ENCODE results near the gene FCGBP.

FCGBP gene

DNA sequence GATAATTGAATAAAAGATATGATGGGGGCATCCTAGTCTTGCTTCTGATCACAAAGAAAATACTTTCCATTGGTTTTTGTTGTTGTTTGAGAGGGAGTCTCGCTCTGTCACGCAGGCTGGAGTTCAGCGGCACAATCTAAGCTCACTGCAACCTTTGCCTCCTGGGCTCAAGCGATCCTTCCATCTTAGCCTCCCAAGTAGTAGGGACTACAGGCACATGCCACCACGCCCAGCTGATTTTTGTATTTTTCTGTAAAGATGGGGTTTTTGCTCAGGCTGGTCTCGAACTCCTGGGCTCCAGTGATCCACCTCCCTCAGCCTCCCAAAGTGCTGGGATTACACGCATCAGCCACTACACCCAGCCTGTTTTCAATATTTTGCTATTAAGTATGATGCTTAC lies 19.5 kb upstream of the FCGBP start:
- TF ChIP-seq GATA1 (IDR thresholded peaks at IDR 0.05; ENCODE audit: low read depth, low read length) (no peak), POLR2A (IDR thresholded peaks at IDR 0.05; ENCODE audit: low read length) (no peak)
- no peak for DNase-seq

DNA sequence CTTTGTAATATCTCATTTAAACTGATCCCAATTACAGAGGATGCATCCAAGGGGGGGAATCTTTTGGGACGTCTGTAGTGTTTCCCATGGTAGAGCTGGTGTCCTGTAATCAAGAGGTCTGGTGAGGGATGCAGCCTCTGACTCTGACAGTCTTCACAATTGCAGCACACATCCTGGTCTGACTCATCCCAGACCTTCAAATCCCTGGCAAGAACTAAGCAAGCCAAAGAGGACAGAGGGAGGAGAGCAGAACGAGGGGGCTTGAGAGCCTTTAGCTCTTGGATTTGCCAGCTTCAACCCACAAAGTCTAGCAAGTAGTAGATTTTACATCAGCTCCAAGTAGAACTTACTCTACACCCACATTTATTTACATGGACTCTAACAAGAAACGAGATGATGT lies 17.3 kb upstream of the FCGBP start:
- no peak for DNase-seq

DNA sequence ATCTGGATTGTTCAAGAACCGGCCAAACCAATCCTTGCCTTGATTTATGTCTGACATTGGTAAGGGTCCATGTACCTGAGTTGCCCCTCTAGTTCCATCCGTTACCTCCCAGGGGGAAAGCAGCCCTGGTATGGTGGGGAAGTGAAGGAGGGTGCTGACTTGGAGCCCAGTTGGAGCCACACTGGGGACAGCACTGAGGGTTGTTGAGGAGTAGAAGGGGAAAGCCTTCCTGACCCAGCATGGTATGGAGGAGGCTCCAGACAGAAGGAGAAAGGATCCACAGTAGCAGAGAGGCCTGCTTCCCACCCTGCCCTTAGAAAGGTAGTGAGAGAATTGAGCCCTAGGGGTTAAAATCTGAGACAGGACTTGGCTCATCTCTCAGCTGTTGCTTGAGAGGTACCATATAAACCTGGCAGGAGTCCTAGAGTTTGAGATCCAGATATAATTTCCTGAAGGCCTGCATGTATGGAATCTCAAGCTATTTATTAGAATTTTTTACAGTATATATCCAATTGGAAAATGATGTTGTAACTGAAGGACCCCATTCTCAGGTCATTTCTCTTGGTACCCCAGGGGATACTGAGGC lies 16.7 kb upstream of the FCGBP start:
- DNase-seq, result no peak
- TF ChIP-seq GATA1 (IDR thresholded peaks at IDR 0.05; ENCODE audit: low read depth, low read length) (no peak), POLR2A (IDR thresholded peaks at IDR 0.05; ENCODE audit: low read length) (no peak)

More for the DNA sequence above, 17.3 kb upstream of the FCGBP start:
- no peak for TF ChIP-seq GATA1 (IDR thresholded peaks at IDR 0.05; ENCODE audit: low read depth, low read length)
- no peak for TF ChIP-seq POLR2A (IDR thresholded peaks at IDR 0.05; ENCODE audit: low read length)

- TF ChIP-seq POLR2A (IDR thresholded peaks at IDR 0.05; ENCODE audit: low read length), result no peak
- TF ChIP-seq GATA1 (IDR thresholded peaks at IDR 0.05; ENCODE audit: low read depth, low read length), result no peak
- no peak for DNase-seq
Measured at GRCh38 chr19:39949026-39949747, 14.8 kb upstream of the FCGBP start.

GRCh38 chr19:39946532-39946931 lies 12.1 kb upstream of the FCGBP start:
- DNase-seq, result no peak
- TF ChIP-seq GATA1 (IDR thresholded peaks at IDR 0.05; ENCODE audit: low read depth, low read length) (no peak), POLR2A (IDR thresholded peaks at IDR 0.05; ENCODE audit: low read length) (no peak)

- no peak for DNase-seq
- TF ChIP-seq GATA1 (IDR thresholded peaks at IDR 0.05; ENCODE audit: low read depth, low read length) (no peak), POLR2A (IDR thresholded peaks at IDR 0.05; ENCODE audit: low read length) (no peak)
Measured at GRCh38 chr19:39943586-39943985, 9.2 kb upstream of the FCGBP start.

DNA sequence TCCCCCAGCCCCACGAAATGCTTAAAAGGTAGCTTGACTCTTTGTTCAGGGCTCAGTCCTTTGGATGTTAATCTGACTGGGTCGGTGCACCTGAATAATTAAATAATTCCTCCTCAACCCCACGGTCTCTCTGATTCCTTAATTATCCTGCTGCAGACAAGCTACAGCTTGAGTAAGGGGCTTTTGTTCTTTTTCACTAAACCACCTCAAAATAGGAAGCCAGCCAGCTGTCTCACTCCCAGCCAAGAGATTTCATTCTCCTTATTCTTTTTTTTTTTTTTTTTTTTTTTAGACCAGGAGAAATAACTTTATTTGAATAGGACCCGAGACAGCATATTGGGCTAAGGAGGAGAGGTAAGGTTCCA lies 7.9 kb upstream of the FCGBP start:
- DNase-seq, result no peak
- TF ChIP-seq POLR2A (IDR thresholded peaks at IDR 0.05; ENCODE audit: low read length) (no peak), GATA1 (IDR thresholded peaks at IDR 0.05; ENCODE audit: low read depth, low read length) (no peak)

DNA sequence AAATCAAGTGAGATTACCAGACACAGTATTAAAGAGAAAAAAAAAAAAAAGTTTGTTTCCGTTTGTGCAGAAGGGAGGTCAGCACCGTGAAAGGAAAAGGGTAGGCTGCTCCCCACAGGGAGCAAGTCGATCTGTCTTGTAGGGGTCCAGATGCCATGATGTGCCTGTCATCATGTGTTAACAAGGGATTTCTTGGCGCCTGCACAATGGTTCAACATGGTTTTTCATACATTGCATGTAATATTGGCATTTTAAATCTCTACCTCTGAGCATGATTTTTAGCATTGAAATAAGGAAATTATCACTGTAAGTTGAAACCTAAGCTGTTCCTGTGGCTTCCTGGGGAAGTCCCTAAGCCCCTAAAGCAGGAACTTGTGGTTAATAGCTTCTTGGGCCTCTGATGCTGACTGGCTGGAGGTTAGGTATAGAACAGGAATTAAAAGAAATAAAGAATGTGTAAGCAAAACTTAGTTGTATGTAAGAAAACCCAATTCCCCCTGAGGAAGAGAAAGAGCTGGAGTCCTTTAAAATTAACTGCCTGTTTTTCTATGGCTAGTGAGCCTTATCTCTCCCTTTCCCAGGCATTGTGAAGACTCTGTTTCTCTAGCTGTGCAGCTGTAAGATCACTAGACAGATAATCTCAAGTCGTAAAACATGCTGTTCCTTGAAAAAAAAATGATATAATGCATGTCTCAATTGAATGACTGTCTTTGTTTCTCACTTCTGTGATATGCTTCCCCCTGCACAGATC lies 7.4 kb upstream of the FCGBP start:
- DNase-seq, result no peak
- TF ChIP-seq GATA1 (IDR thresholded peaks at IDR 0.05; ENCODE audit: low read depth, low read length), result no peak
- TF ChIP-seq POLR2A (IDR thresholded peaks at IDR 0.05; ENCODE audit: low read length), result no peak

DNA sequence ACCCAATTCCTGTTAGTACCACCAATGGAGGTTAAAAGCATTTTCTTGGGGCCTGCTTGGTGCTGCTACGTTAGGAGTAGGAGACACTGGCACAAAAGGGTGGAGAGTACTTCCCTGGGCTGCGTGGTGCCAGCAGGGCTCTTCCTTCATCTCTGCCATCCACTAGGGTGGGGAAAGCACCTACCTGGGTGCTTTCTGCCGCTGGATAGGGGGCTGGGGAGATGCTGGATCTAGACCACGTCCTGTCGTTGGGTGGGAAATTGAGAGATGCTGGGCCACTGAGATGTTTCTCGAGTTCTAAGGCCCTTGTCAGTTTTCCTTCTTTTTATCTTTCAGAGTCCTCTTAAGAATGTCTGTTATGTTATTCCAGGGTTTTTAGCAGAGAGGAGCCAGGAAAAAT lies 6.7 kb upstream of the FCGBP start:
- no peak for DNase-seq

GRCh38 chr19:39940221-39940833 lies 5.9 kb upstream of the FCGBP start:
- TF ChIP-seq POLR2A (IDR thresholded peaks at IDR 0.05; ENCODE audit: low read length), result no peak
- no peak for TF ChIP-seq GATA1 (IDR thresholded peaks at IDR 0.05; ENCODE audit: low read depth, low read length)
- no peak for DNase-seq

More for the DNA sequence above, 6.7 kb upstream of the FCGBP start:
- TF ChIP-seq POLR2A (IDR thresholded peaks at IDR 0.05; ENCODE audit: low read length), result no peak
- TF ChIP-seq GATA1 (IDR thresholded peaks at IDR 0.05; ENCODE audit: low read depth, low read length), result no peak

DNA sequence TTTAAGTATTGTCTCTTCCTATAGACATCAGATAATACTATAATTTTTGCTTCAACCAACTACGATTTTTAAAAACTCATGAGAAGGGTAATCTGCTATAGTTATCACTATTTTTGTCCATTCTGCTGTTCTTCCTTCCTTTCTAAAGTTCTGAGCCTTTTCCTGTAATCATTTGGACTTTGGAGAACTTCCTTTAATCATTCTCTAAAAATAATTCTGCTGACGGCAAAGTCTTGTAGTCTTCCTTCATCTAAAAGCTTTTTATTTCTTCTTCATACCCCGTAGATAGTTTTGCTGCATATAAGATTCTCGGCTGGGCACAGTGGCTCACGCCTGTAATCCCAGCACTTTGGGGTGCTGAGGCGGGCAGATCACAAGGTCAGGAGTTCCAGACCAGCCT lies 5.1 kb upstream of the FCGBP start:
- TF ChIP-seq GATA1 (IDR thresholded peaks at IDR 0.05; ENCODE audit: low read depth, low read length) (no peak), POLR2A (IDR thresholded peaks at IDR 0.05; ENCODE audit: low read length) (no peak)
- no peak for DNase-seq

DNA sequence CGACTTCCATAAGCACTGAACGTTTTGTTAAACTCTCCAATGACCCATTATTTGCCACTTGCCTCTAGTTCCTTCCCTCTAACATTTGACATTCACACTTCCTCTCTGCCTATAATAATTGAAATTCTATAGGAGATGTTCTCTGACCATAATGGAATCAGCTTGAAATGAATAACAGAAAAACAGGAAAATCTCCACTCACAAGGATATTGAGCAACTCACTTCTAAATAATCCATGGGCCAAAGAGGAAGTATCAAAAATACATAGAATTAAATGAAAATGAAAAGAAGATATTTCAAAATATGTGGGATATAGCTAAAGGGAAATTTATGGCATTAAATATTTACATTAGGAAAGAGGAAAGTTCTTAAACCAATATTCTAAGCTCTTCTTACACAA lies 3.4 kb upstream of the FCGBP start:
- no peak for DNase-seq
- TF ChIP-seq POLR2A (IDR thresholded peaks at IDR 0.05; ENCODE audit: low read length) (no peak), GATA1 (IDR thresholded peaks at IDR 0.05; ENCODE audit: low read depth, low read length) (no peak)

GRCh38 chr19:39937094-39937720 lies 2.8 kb upstream of the FCGBP start:
- no peak for DNase-seq
- TF ChIP-seq GATA1 (IDR thresholded peaks at IDR 0.05; ENCODE audit: low read depth, low read length) (no peak), POLR2A (IDR thresholded peaks at IDR 0.05; ENCODE audit: low read length) (no peak)

GRCh38 chr19:39936622-39937021 lies 2.2 kb upstream of the FCGBP start:
- TF ChIP-seq POLR2A (IDR thresholded peaks at IDR 0.05; ENCODE audit: low read length), result no peak
- no peak for TF ChIP-seq GATA1 (IDR thresholded peaks at IDR 0.05; ENCODE audit: low read depth, low read length)
- DNase-seq, result no peak
